Endodermal cell (in vitro differentiated cells): Measurements from ENCODE around the gene EEF1A2. TPM values are rescaled to one million over a fixed set of nuclear protein-coding genes. Genes with fewer than 3 reads are reported as not detected.

ENCODE experiments used
- DNase-seq: peaks from one replicate; pipeline ENCODE4 v3.0.0-alpha.2; 2017
- H3K27ac ChIP-seq: 2 replicates; pipeline ENCODE4 v1.5.1; 2013; ENCODE audit warnings: mild to moderate bottlenecking, low read depth, low read length, moderate library complexity
- H3K27me3 ChIP-seq: 2 replicates; pipeline ENCODE4 v1.6.1; 2013; ENCODE audit warnings: mild to moderate bottlenecking, low read length, moderate library complexity; ENCODE audit not compliant: insufficient read depth, control insufficient read depth, poor library complexity, severe bottlenecking
- H3K36me3 ChIP-seq: 2 replicates; pipeline ENCODE4 v1.7.0; 2013; ENCODE audit warnings: mild to moderate bottlenecking, low read length, moderate library complexity; ENCODE audit not compliant: control insufficient read depth, insufficient read depth
- H3K4me1 ChIP-seq: one replicate; pipeline ENCODE4 v1.7.0; 2013; ENCODE audit warnings: low read length; ENCODE audit not compliant: control insufficient read depth, insufficient read depth
- H3K4me3 ChIP-seq: 2 replicates; pipeline ENCODE4 v1.5.1; 2013; ENCODE audit warnings: mild to moderate bottlenecking, low read length, moderate library complexity
- H3K9ac ChIP-seq: 2 replicates; pipeline ENCODE4 v1.6.1; 2013; ENCODE audit warnings: mild to moderate bottlenecking, low read length, moderate library complexity; ENCODE audit not compliant: poor library complexity, severe bottlenecking; ENCODE audit errors: extremely low read depth
- H3K9me3 ChIP-seq: 2 replicates; pipeline ENCODE4 v1.6.1; 2013; ENCODE audit warnings: mild to moderate bottlenecking, low read length, moderate library complexity; ENCODE audit not compliant: control insufficient read depth
- H3K27ac Mint-ChIP-seq: 2 replicates; pipeline ENCODE4 v1.8.0; 2020; ENCODE audit warnings: mixed read lengths
- H3K27me3 Mint-ChIP-seq: 2 replicates; pipeline ENCODE4 v1.8.0; 2021; ENCODE audit warnings: mild to moderate bottlenecking, mixed read lengths; ENCODE audit not compliant: insufficient read depth
- H3K36me3 Mint-ChIP-seq: 2 replicates; pipeline ENCODE4 v1.8.0; 2020; ENCODE audit warnings: low read depth, mixed read lengths
- H3K4me1 Mint-ChIP-seq: 2 replicates; pipeline ENCODE4 v1.8.0; 2020; ENCODE audit warnings: mixed read lengths
- H3K4me3 Mint-ChIP-seq: 2 replicates; pipeline ENCODE4 v1.8.0; 2020; ENCODE audit warnings: mild to moderate bottlenecking, moderate library complexity, mixed read lengths
- H3K9me3 Mint-ChIP-seq: 2 replicates; pipeline ENCODE4 v1.8.0; 2020; ENCODE audit warnings: mild to moderate bottlenecking, mixed read lengths
- WGBS, 2 experiments: methylation state at CpG; one replicate each; pipeline versions ENCODE4 v1.1.5 to v1.1.7; 2013; ENCODE audit warnings: missing lambda C conversion rate in 2 of 2, mixed read lengths in 1 of 2; ENCODE audit not compliant: insufficient coverage in 1 of 2, insufficient read length in 1 of 2; 5-methylcytosine and 5-hydroxymethylcytosine counted together
- total RNA-seq, 2 donors: library from RNA; stranded (reverse); fragmentation: NEBNext Ultra II Directional in 1 of 2; extraction: Animal tissue kit (Norgen Biotek cat#: 25700) in 1 of 2; gene quantifications; 2 replicates in 1 of 2; 3 replicates in 1 of 2; pipeline ENCODE4 v1.2.1, GENCODE V29; 2021
- TF ChIP-seq, protein P1 (sequence below): fragments of 200-600 bp; sonication (generic); conservative IDR thresholded peaks from 2 replicates; pipeline ENCODE4 v1.5.0; 2021; ENCODE audit warnings: antibody characterized with exemption, mild to moderate bottlenecking

The EEF1A2 gene
- total RNA-seq, 2 donors from 2014 or later = 12.1 to 22.6 TPM

DNA sequence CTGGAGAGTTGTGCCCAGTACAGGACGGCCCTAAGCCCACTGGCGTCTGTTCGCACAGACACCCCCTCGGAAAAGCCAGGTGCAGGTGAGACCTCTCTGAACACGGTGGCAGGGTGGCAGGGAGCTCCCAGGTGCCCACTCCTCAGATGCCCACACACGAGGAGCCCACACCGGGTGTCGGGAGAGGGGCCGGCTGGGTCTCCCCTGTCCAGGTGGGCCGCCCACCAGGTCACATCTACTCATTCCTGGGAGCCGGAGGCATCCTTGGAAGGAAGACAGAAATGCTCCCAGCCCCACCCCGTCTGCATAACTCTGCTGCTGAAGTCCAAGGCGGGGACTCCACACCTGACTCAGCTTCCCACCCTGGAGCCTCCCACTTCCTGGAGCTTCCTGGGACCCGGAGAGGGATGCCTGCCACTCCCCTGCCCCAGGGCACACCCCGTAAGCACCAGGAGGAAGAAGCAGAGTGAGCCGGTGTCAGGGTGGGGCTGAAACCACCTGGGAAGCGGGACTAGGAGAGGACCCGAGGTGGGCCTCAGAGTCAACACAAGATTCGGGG, 46.2 kb upstream of the EEF1A2 start:
- DNase-seq = no peak
- H3K4me1 Mint-ChIP-seq = peaks cover 7% of the 10 kb centered on the region

DNA sequence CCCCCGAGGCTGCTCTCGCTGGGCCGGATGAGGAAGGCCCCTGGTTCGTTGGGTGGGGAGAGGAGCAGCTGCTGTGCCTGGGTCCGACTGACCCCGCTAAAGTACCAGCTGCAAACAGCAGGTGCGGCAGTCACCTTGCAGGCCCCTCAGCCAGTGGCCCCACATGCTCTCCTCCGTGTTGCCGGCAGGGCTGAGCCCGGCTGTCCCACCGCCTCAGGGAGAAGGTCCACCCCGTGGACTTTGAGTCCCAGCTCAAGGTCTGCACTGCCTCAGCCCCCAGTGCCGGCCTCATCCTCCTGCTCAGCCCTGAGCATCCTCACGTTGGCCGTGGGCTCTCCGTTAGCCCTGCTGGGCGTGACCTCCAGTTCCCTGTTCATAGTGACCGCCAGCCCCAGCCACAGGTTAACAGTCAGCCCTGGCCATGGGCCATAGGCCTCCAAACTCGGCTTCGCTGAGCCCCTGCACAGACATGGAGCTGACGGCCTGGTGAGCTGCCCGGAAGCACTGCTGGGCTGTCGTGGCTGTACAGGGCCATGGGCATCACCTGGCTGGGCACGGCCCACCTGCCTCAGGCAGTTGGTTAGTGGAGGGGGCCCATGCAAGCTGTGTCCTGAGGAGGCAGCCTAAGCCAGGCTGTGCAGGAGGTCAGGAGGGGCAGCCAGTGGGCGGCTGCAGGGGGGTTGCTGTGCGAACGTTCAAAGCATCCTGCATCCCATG, 45.5 kb upstream of the EEF1A2 start:
- no peaks in the 10 kb centered on the region for H3K27me3 Mint-ChIP-seq
- peaks cover 7% of the 10 kb centered on the region for H3K4me1 Mint-ChIP-seq
- Histone ChIP-seq H3K4me1 (no peaks in the 10 kb centered on the region), H3K4me3 (no peak overlapping the region), H3K9ac (no peak overlapping the region), H3K27ac (no peak overlapping the region), H3K9me3 (no peaks in the 10 kb centered on the region), H3K27me3 (no peaks in the 10 kb centered on the region), H3K36me3 (no peaks in the 10 kb centered on the region)
- 86 to 91% methylated on average over 21 to 27 of the region's 27 CpGs for WGBS, 2 experiments
- H3K27ac Mint-ChIP-seq = no peak overlapping the region
- no peaks in the 10 kb centered on the region for H3K36me3 Mint-ChIP-seq
- DNase-seq = no peak
- no peaks in the 10 kb centered on the region for H3K9me3 Mint-ChIP-seq
- TF ChIP-seq, protein P1, sequence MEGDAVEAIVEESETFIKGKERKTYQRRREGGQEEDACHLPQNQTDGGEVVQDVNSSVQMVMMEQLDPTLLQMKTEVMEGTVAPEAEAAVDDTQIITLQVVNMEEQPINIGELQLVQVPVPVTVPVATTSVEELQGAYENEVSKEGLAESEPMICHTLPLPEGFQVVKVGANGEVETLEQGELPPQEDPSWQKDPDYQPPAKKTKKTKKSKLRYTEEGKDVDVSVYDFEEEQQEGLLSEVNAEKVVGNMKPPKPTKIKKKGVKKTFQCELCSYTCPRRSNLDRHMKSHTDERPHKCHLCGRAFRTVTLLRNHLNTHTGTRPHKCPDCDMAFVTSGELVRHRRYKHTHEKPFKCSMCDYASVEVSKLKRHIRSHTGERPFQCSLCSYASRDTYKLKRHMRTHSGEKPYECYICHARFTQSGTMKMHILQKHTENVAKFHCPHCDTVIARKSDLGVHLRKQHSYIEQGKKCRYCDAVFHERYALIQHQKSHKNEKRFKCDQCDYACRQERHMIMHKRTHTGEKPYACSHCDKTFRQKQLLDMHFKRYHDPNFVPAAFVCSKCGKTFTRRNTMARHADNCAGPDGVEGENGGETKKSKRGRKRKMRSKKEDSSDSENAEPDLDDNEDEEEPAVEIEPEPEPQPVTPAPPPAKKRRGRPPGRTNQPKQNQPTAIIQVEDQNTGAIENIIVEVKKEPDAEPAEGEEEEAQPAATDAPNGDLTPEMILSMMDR = no peak
- H3K4me3 Mint-ChIP-seq = no peak overlapping the region

More for the DNA sequence above, 46.2 kb upstream of the EEF1A2 start:
- Histone ChIP-seq H3K27me3 (no peaks in the 10 kb centered on the region), H3K36me3 (no peaks in the 10 kb centered on the region), H3K27ac (no peak overlapping the region), H3K9me3 (no peaks in the 10 kb centered on the region), H3K9ac (no peak overlapping the region), H3K4me3 (no peak overlapping the region), H3K4me1 (no peaks in the 10 kb centered on the region)
- H3K27me3 Mint-ChIP-seq = no peaks in the 10 kb centered on the region
- H3K4me3 Mint-ChIP-seq = no peak overlapping the region
- H3K36me3 Mint-ChIP-seq = no peaks in the 10 kb centered on the region
- no peak overlapping the region for H3K27ac Mint-ChIP-seq
- TF ChIP-seq, protein P1 = no peak
- WGBS, 2 experiments = 83 to 84% methylated on average over 13 to 19 of the region's 19 CpGs
- no peaks in the 10 kb centered on the region for H3K9me3 Mint-ChIP-seq

DNA sequence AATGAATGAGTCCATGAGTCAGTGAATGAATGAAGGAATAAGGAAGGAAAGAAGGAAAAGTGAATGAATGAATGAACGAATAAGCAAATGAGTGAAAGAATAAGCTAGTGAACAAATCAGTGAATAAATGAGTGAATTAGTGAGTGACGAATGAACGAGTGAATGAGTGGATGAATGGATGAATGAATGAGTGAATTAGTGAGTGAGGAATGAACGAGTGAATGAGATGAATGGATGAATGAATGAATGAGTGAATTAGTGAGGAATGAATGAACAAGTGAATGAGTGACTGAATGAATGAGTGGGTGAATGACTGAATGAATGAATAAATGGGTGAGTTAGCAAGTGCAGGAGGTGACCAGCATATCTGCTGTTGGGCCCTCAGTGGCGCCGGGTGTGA, 44.9 kb upstream of the EEF1A2 start:
- H3K36me3 Mint-ChIP-seq = no peaks in the 10 kb centered on the region
- H3K27me3 Mint-ChIP-seq = no peaks in the 10 kb centered on the region
- H3K27ac ChIP-seq = no peak overlapping the region
- 92 to 95% methylated on average over 4 to 6 of the region's 6 CpGs for WGBS, 2 experiments
- no peak overlapping the region for H3K4me3 ChIP-seq
- H3K9me3 ChIP-seq = no peaks in the 10 kb centered on the region
- no peaks in the 10 kb centered on the region for H3K27me3 ChIP-seq
- no peak for DNase-seq
- H3K9ac ChIP-seq = no peak overlapping the region
- H3K4me3 Mint-ChIP-seq = no peak overlapping the region
- no peaks in the 10 kb centered on the region for H3K9me3 Mint-ChIP-seq
- TF ChIP-seq, protein P1 = no peak
- no peaks in the 10 kb centered on the region for H3K36me3 ChIP-seq
- H3K4me1 ChIP-seq = no peaks in the 10 kb centered on the region
- H3K27ac Mint-ChIP-seq = no peak overlapping the region
- peaks cover 7% of the 10 kb centered on the region for H3K4me1 Mint-ChIP-seq
